ENCODE results near the gene PTPRD. TPM values are rescaled to one million over a fixed set of nuclear protein-coding genes. Genes with fewer than 3 reads are reported as not detected.

Gene PTPRD
- total RNA-seq, 3 donors from 2014 or later: 2.9 to 5.4 (median 3.6) TPM

DNA sequence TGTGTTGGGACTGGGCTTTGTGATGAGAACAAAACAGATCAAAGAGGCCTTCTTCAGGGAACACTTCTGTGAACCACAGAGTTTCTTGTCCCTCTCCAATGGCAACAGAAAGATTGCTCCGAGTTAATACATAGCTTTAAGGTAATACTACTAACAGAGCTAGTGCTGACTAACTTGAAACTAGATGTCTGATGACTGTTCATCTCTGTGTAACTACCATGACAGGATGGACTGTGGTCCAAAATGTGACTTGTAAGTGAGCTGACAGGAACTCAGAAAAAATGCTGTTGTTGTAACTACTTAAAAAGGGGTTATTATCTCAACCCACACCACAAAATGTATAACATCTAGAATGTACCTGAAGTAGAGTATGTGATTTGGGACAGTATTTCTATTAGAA, 2183.0 kb downstream of the PTPRD start:
- TF ChIP-seq POLR2A (IDR thresholded peaks at IDR 0.05): no peak
- no peak for TF ChIP-seq POLR2AphosphoS5 (IDR thresholded peaks at IDR 0.05)
- TF ChIP-seq, protein P1, sequence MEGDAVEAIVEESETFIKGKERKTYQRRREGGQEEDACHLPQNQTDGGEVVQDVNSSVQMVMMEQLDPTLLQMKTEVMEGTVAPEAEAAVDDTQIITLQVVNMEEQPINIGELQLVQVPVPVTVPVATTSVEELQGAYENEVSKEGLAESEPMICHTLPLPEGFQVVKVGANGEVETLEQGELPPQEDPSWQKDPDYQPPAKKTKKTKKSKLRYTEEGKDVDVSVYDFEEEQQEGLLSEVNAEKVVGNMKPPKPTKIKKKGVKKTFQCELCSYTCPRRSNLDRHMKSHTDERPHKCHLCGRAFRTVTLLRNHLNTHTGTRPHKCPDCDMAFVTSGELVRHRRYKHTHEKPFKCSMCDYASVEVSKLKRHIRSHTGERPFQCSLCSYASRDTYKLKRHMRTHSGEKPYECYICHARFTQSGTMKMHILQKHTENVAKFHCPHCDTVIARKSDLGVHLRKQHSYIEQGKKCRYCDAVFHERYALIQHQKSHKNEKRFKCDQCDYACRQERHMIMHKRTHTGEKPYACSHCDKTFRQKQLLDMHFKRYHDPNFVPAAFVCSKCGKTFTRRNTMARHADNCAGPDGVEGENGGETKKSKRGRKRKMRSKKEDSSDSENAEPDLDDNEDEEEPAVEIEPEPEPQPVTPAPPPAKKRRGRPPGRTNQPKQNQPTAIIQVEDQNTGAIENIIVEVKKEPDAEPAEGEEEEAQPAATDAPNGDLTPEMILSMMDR (IDR thresholded peaks at IDR 0.05): no peak
- no peak for DNase-seq (ENCODE audit: low spot score in 2 of 2)
- Histone ChIP-seq H3K27me3 (no peaks in the 10 kb centered on the region), H3K4me1 (no peaks in the 10 kb centered on the region), H3K36me3 (no peaks in the 10 kb centered on the region), H3K27ac (no peak overlapping the region), H3K9me3 (no peaks in the 10 kb centered on the region), H3K4me3 (no peak overlapping the region)
- intact Hi-C loops (cut with DNase I; ENCODE audit: low total_unique reads): no loop called here

GRCh38 chr9:8429157-8429556, 2183.6 kb downstream of the PTPRD start:
- TF ChIP-seq POLR2A (IDR thresholded peaks at IDR 0.05) (no peak), POLR2AphosphoS5 (IDR thresholded peaks at IDR 0.05) (no peak)
- TF ChIP-seq, protein P1 (IDR thresholded peaks at IDR 0.05): no peak
- DNase-seq (ENCODE audit: low spot score in 2 of 2): no peak
- intact Hi-C loops (cut with DNase I; ENCODE audit: low total_unique reads): no loop called here

DNA sequence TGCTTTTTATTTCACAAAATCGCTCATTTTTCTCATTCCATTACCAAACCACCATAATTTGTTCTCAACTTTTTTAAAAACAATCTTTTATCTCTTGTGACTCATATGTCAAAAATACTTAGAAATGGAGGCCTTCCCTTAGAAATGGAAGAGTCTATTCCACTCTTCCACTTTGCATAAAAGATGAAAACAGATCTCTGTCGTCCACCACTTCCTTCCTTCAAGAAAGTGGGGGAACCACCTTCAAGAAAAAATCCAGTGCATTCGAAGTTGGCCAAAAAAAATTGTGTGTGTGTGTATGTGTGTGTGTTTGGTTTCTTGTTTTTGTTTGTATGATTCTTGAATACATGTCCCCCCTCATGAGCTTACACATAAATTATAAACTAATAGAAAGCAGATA, 2184.4 kb downstream of the PTPRD start:
- Histone ChIP-seq H3K27ac (no peak overlapping the region), H3K4me3 (no peak overlapping the region), H3K27me3 (no peaks in the 10 kb centered on the region), H3K4me1 (no peaks in the 10 kb centered on the region), H3K36me3 (no peaks in the 10 kb centered on the region), H3K9me3 (no peaks in the 10 kb centered on the region)
- intact Hi-C loops (cut with DNase I; ENCODE audit: low total_unique reads): no loop called here
- no peak for DNase-seq (ENCODE audit: low spot score in 2 of 2)
- TF ChIP-seq POLR2A (IDR thresholded peaks at IDR 0.05) (no peak), POLR2AphosphoS5 (IDR thresholded peaks at IDR 0.05) (no peak)
- TF ChIP-seq, protein P1 (IDR thresholded peaks at IDR 0.05): no peak

More at GRCh38 chr9:8429157-8429556, 2183.6 kb downstream of the PTPRD start:
- no peaks in the 10 kb centered on the region for H3K9me3 ChIP-seq
- H3K27ac ChIP-seq: no peak overlapping the region
- no peaks in the 10 kb centered on the region for H3K27me3 ChIP-seq
- no peaks in the 10 kb centered on the region for H3K4me1 ChIP-seq
- H3K36me3 ChIP-seq: no peaks in the 10 kb centered on the region
- no peak overlapping the region for H3K4me3 ChIP-seq

DNA sequence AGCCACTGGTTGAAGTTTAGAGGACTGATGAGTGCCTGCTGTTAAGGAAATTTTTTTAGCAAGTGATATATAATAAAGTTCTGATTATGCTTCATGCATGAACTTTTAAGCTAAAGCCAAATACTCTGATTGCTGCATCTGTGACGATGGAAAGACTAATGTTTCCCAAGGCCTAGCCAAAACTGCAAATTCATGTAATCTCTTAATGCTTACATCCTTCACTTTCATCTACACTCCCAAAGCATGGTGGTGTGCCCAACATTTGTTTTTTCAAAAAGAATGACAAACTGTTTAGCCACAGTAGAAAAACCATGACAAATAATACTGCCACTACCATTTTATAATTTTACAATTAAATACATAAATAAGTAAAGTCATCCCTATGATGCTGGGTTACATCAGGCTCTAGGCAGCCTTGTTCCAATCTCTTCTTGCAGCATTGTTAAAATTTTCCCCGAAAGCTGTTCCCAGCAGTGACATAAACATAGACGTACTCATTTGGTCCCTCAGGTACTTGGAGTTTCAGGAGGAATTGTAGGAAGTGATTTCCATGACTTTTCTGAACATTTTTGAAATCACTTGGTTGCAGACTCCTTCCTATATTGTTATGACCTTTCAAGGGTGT, 2187.9 kb downstream of the PTPRD start:
- H3K27ac ChIP-seq: no peak overlapping the region
- H3K9me3 ChIP-seq: no peaks in the 10 kb centered on the region
- no peak overlapping the region for H3K4me3 ChIP-seq
- H3K36me3 ChIP-seq: no peaks in the 10 kb centered on the region
- DNase-seq (ENCODE audit: low spot score in 2 of 2): no peak
- H3K4me1 ChIP-seq: no peaks in the 10 kb centered on the region
- TF ChIP-seq, protein P1 (IDR thresholded peaks at IDR 0.05): no peak
- TF ChIP-seq POLR2AphosphoS5 (IDR thresholded peaks at IDR 0.05) (no peak), POLR2A (IDR thresholded peaks at IDR 0.05) (no peak)
- intact Hi-C loops (cut with DNase I; ENCODE audit: low total_unique reads): no loop called here
- no peaks in the 10 kb centered on the region for H3K27me3 ChIP-seq

GRCh38 chr9:8420416-8420815, 2192.4 kb downstream of the PTPRD start:
- no peak for DNase-seq (ENCODE audit: low spot score in 2 of 2)
- H3K36me3 ChIP-seq: no peaks in the 10 kb centered on the region
- intact Hi-C loops (cut with DNase I; ENCODE audit: low total_unique reads): no loop called here
- H3K27ac ChIP-seq: no peak overlapping the region
- no peak overlapping the region for H3K4me3 ChIP-seq
- TF ChIP-seq, protein P1 (IDR thresholded peaks at IDR 0.05): no peak
- no peaks in the 10 kb centered on the region for H3K9me3 ChIP-seq
- no peaks in the 10 kb centered on the region for H3K27me3 ChIP-seq
- no peaks in the 10 kb centered on the region for H3K4me1 ChIP-seq
